Measurements from ENCODE around the gene TRIM52. TPM values are rescaled to one million over a fixed set of nuclear protein-coding genes. Genes with fewer than 3 reads are reported as not detected.

The TRIM52 gene
- total RNA-seq, 1 donor from 2014 or later, result 1.6 TPM

DNA sequence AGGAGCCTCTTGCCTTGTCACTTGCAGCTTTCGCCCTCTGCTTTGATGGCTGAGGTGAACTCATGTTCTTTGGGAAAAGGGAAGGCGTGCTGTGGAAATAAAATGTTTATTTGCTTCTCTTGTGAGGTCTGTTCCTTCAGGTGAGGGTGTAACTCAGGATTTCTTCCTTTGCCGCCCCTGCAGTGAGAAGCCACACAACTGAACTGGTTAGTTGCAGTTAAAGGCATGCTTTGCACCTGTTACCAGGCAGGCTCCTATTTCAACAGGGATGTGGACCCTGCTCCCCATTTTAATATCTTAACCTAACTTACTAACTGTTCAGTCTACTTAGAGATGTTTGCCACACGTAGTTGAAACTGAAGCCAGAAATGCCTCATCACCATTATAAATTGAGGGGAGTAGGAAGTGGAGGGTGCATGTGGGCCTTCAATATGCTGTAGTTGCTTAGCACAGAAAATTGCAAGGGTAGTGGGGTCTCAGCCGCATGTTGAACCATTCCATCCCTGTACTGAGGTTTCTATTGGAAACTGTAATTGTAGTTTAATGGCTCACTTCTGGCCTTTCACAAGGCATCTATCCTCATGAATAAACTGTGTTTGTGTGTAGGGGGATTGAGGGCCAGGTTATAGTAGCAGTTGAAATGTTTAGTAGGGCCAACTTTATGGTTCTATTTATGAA, 25.1 kb downstream of the TRIM52 start:
- DNase-seq (ENCODE audit: low read depth), result no peak
- TF ChIP-seq, protein P1, sequence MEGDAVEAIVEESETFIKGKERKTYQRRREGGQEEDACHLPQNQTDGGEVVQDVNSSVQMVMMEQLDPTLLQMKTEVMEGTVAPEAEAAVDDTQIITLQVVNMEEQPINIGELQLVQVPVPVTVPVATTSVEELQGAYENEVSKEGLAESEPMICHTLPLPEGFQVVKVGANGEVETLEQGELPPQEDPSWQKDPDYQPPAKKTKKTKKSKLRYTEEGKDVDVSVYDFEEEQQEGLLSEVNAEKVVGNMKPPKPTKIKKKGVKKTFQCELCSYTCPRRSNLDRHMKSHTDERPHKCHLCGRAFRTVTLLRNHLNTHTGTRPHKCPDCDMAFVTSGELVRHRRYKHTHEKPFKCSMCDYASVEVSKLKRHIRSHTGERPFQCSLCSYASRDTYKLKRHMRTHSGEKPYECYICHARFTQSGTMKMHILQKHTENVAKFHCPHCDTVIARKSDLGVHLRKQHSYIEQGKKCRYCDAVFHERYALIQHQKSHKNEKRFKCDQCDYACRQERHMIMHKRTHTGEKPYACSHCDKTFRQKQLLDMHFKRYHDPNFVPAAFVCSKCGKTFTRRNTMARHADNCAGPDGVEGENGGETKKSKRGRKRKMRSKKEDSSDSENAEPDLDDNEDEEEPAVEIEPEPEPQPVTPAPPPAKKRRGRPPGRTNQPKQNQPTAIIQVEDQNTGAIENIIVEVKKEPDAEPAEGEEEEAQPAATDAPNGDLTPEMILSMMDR (conservative IDR thresholded peaks at IDR 0.05; ENCODE audit: low read depth, low read length), result no peak
- H3K4me3 ChIP-seq (ENCODE audit: low read depth, low read length), result no peak overlapping the region

DNA sequence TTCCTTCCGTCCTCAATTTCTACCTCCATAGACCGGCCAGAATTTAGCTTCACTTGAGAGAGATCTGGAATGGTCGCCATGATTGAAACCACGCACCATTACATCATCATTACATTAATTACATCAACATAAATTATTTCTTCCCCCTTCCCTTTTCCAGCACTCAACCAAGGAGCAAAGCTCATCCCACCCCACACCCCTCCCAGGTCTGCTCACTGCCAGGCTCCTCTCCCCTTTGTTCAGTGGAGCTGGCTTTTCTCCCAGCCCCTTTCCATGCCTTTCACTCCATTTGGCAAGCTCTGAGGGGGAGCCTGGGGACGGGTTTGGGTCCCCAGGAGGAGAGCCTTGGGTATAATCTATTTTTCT, 25.6 kb downstream of the TRIM52 start:
- no peak overlapping the region for H3K4me3 ChIP-seq (ENCODE audit: low read depth, low read length)
- TF ChIP-seq, protein P1 (conservative IDR thresholded peaks at IDR 0.05; ENCODE audit: low read depth, low read length), result no peak
- DNase-seq (ENCODE audit: low read depth), result no peak

DNA sequence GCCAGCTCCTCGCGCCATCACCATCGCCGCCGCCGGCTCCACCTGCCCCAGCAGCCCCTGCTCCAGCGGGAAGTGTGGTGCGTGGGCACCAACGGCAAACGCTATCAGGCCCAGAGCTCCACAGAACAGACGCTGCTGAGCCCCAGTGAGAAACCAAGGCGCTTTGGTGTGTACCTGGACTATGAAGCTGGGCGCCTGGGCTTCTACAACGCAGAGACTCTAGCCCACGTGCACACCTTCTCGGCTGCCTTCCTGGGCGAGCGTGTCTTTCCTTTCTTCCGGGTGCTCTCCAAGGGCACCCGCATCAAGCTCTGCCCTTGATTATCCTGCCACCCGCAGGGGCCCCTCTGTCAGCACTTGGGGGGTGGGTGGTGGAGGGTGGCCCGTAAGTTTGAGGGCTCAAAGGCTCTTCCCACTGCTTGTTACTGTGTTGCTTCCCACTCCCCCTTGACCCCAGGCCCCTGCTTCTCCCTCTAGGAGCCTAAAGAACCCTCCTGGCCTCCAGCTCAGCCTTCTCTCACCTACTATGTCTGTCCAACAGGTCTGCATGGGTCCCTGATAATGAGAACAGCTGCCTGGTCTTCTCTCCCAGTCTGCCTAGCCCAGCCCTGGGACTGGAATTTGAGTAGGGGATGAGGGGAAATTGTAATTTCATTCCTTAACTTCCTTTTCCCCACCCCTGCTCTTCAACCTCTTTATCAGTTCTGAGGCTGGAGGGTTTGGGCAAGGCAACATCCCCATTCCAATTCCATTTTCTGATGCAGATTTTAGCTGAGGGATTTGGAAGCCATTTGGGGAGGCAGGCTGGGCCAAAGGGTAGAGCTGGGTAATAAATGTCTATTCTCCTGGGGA, 26.3 kb downstream of the TRIM52 start:
- TF ChIP-seq, protein P1 (conservative IDR thresholded peaks at IDR 0.05; ENCODE audit: low read depth, low read length), result no peak
- H3K4me3 ChIP-seq (ENCODE audit: low read depth, low read length), result no peak overlapping the region
- no peak for DNase-seq (ENCODE audit: low read depth)

DNA sequence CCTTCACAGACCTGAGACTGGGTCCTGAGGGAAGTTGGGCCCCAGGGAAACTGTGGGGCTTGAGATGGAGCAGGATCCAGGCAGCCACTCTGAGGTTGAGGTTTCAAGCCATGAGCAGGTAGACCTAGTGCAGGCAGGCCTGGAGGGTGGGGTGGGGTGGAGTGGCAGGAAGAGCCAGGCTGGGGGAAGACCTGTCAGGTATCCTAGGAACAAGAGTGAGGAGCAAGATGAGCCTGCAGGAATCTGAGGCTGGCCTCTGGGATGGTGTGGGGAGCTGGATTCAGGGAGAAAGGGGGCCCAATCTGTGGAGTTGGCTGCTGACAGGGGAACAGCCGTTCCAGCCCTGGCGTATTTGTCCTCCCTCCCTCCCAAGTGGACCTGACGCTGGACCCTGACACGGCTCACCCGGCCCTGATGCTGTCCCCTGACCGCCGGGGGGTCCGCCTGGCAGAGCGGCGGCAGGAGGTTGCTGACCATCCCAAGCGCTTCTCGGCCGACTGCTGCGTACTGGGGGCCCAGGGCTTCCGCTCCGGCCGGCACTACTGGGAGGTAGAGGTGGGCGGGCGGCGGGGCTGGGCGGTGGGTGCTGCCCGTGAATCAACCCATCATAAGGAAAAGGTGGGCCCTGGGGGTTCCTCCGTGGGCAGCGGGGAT, 27.0 kb downstream of the TRIM52 start:
- H3K4me3 ChIP-seq (ENCODE audit: low read depth, low read length), result no peak overlapping the region
- TF ChIP-seq, protein P1 (conservative IDR thresholded peaks at IDR 0.05; ENCODE audit: low read depth, low read length), result no peak
- no peak for DNase-seq (ENCODE audit: low read depth)

DNA sequence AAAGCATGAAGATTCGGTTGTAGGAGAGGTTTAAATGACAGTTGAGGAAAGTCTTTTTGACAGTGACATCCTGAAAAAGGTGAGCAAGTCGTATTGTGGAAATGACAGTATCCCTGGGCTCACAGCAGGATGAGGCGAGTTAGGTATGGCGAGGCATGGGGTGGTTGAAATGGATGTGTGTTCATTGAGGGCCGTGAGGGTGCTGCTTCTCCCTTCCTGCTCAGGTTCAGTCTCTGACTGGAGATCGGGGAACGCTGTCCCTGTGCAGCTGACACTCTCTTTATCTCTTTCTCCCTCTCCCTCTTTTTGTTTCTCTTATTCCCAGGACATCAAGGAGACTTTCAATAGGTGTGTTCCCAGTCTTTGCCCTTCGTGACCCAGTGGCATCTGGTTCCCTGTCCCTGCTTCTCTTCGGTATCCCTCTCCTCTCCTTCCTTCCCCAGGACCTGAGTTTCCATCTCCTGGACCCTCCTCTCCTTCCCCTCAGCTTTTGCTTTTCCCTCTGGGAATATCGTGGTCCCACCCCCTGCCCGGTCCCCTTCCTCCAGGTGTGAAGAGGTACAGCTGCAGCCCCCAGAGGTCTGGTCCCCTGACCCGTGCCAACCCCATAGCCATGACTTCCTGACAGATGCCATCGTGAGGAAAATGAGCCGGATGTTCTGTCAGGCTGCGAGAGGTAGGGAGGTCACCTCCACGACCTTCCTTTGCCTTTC, 27.7 kb downstream of the TRIM52 start:
- TF ChIP-seq, protein P1 (conservative IDR thresholded peaks at IDR 0.05; ENCODE audit: low read depth, low read length), result no peak
- DNase-seq (ENCODE audit: low read depth), result no peak

DNA sequence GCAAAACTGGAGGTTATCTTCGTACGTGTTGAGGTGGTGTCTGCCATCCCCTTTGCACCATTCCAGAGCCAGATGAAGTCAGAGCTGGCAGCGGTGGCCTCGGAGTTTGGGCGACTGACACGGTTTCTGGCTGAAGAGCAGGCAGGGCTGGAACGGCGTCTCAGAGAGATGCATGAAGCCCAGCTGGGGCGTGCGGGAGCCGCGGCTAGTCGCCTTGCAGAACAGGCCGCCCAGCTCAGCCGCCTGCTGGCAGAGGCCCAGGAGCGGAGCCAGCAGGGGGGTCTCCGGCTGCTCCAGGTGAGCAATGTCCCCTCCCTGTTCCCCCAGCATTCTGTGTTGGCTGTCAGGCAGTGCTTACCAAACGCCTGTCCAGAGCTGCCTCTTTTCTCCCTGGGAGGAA, 28.4 kb downstream of the TRIM52 start:
- DNase-seq (ENCODE audit: low read depth), result no peak
- H3K4me3 ChIP-seq (ENCODE audit: low read depth, low read length), result no peak overlapping the region
- TF ChIP-seq, protein P1 (conservative IDR thresholded peaks at IDR 0.05; ENCODE audit: low read depth, low read length), result no peak

More for the DNA sequence above, 27.7 kb downstream of the TRIM52 start:
- H3K4me3 ChIP-seq (ENCODE audit: low read depth, low read length), result no peak overlapping the region

Data from epithelial cell of proximal tubule (primary cell).